Measurements from ENCODE around the gene ZMAT5.

Gene ZMAT5

DNA sequence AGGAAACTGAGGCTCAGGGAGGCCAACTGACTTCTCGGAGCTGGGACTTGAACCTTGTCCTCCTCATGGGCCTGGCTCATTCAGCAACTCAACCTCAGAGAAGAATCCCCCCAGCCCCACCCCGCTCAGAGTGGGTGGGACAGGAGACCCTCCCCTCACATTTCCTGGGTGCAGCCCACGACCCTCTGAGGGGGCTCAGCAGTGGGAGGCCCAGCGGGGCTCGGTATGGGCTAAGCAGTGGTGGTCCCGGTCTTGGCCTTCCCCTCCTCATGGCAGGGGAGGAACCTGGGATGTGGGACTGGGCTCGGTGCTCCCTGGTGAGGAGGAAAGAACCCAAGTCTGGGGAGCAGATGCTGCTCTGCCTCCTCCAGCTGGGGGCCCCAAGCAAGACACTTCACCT, 61.2 kb downstream of the ZMAT5 start:
- TF ChIP-seq GATA2 (IDR thresholded peaks at IDR 0.05; ENCODE audit: low read depth, low read length): no peak
- TF ChIP-seq GATA3 (IDR thresholded peaks at IDR 0.05; ENCODE audit: low read depth, low read length): no peak

DNA sequence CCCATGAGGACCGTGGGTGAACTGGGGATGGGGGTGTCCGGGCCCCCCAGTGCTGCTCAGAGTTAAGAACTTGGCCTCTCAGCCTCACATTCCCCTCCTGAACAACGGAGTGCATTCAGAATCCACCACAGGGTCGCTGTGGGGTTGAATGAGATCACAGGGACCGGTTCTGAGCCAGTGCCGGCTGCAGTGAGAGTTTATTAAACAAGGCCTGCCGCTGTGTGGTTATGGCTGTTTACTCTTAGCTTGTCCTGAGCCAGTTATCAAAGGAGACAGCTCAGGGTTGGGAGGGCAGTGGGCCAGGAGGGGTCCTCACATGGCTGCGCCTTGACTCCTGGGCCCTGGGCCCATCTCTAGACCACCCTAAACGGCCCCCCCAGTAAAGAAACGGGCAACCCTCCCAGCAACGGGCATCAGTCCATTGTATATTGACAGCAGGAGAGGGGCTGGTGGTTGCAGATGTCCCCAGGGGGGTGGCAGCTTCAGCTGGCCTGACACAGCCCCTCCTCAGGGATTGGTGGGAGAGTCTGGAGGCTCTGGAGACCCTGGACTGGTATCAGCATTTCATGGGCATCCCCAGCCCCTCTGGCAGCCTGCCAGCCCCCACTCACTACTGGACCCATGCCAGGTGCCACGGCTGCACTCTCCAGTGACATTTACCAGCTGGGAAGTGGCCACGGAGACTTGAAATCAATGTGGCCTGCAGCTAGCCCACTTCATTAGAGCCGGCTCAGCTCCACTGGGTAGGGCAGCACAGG, 62.1 kb downstream of the ZMAT5 start:
- TF ChIP-seq GATA3 (IDR thresholded peaks at IDR 0.05; ENCODE audit: low read depth, low read length) (no peak), GATA2 (IDR thresholded peaks at IDR 0.05; ENCODE audit: low read depth, low read length) (peak; percentile 37; the same call in 1 of the 2 replicates)

DNA sequence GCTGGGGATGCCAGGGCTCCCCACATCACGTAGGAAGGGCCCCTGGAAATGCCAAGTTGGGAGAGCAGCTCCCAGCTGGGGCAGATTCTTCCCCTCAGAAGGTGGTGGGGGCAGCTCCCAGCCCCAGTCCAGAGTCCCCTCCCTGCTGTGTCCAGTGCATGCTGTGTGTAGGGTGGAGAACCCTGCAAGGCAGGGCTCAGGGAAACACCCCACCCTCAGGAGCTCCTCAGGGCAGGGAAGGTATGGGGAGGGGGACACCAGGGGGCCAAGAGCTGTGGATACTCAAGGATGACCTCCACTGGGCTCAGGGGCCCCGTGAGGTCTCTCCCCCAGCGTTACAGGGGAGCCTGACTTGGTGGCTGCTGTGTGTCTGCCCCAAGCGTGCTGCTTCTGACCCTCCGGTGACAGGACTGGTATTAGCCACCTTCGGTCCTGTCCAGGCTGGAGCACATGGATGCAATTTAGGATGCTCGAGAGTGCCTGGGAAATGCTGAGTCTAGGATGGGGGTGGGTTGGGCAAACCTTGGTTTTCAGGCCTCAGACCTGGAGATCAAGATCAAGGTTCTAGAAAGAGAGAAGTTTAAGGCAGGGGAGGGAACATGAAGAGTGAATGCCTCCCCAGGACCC, 63.1 kb downstream of the ZMAT5 start:
- no peak for TF ChIP-seq GATA2 (IDR thresholded peaks at IDR 0.05; ENCODE audit: low read depth, low read length)
- no peak for TF ChIP-seq GATA3 (IDR thresholded peaks at IDR 0.05; ENCODE audit: low read depth, low read length)

DNA sequence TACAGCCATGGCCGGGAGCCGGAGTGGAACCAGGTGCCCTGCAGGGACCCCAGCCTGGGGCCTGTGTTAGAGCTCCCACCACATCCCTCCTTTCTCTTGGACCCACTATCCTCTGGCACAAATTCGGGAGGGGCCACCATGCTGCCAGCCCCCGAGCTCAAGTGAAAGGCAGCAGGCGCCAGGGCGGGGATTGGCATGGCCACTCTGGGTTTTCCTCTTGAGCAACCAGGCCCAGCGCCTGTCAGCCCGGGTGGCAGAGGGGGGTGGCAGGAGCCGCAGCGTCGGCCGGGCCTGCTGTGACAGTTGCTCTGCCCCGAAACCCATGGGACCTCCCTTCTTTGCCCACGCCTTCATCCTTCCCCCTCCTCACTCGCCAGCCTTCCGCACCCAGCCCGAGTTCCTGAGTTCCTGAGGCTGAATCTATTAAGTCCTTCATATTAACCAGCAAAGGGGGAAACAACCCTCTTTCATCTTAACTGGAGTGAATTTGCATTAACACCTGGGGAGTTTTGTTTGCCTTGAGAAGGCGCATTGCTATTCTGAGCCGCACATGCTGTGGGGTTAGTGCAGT, 63.8 kb downstream of the ZMAT5 start:
- TF ChIP-seq GATA3 (IDR thresholded peaks at IDR 0.05; ENCODE audit: low read depth, low read length): no peak
- no peak for TF ChIP-seq GATA2 (IDR thresholded peaks at IDR 0.05; ENCODE audit: low read depth, low read length)

DNA sequence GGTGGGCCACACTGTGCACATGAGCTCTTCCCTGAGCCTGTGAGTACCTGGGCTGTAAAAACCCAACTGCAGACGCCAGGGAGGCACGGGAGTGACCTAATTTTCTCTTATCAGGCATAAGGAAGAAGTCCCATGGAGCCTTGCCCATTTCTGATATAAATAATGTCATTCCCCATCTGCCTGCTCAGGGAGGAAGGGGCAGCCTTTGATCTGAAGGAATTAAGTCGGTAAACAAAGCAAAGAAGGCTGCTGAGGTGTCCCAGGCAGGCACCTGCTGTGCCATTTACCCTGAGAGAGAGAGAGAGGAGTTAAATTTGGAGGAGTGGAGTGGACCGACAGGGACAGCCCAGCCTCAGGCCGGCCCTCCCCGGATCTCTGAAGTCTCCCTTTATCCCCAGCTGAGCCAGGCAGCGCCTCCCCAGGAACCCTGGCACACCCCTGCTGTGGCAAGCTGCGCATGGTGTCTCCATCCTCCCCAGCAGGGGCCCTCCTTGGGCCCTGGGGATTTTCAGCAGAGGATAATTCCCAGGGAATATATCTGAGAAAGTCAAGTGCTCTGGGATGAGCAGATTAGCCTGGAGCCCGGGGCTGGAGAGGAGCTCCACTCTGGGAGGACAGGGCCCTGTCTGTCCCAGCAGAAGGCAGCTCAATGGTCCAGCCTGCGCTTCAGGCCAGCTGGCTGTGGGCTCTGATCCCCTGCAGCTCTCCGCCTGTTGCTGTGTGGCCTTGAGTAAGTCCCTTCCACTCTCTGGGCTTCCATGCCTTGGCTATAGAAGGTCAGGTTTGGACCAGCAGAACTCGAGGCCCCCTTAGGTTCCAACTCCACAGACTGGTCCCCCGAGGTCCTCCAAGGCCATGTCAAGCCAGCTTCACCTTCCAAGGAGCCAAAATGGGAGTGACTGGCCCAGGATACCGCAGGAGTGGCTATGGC, 64.5 kb downstream of the ZMAT5 start:
- no peak for TF ChIP-seq GATA2 (IDR thresholded peaks at IDR 0.05; ENCODE audit: low read depth, low read length)
- no peak for TF ChIP-seq GATA3 (IDR thresholded peaks at IDR 0.05; ENCODE audit: low read depth, low read length)

DNA sequence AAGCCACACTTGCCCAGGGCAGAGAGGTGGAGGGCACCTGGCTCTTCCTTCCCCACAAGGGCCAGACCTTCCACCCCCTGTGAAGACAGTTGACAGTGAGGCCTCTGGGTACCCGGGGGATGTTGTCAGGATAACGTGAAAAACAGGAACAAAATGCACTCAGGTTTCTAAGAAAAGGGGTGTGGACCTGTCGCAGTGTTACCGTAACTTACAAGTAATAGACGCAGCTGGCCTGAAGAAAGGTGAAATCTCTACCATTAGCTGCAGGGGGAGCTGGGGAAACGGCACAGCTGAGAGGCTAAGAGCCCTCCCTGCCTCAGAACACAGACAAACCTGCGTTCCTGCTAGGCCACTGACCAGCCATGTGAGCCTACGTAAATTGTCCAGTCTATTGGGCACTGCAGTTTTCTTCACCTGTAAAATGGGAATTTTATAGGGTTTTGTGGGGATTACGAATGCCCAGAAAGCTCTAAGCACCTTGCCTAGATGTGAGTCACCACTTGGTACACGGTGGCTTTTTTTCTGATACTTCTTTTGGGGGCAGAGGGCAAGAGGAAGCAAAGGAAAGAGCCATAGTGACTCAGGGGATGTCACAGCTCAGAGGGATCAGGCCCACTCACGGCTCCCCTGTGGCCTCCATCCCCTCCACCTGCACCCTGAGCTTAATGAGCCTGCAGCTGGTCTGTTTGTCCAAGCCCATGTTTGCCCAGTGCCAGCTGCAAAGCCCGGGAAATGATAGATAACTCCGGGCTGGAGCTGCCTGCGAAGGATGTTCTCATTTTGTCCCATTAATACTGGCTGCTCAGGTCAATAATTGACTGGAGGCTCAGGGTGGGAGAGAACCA, 65.4 kb downstream of the ZMAT5 start:
- TF ChIP-seq GATA2 (IDR thresholded peaks at IDR 0.05; ENCODE audit: low read depth, low read length) (0 out of 2 replicates have a peak, but pooled peaks have one; percentile 8), GATA3 (IDR thresholded peaks at IDR 0.05; ENCODE audit: low read depth, low read length) (no peak)

DNA sequence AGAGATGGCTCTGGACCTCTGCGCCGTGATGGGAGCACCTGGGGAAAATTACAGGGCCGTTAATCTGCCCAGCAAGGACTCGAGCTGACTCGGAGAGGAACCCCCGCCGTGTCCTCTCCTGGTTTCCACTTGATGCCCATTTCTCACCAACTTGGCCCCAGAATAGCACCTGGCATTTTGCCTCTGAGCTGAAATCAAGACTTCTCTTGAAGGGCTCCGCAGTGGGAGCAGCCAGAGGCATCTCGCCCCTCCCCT, 66.0 kb downstream of the ZMAT5 start:
- TF ChIP-seq GATA3 (IDR thresholded peaks at IDR 0.05; ENCODE audit: low read depth, low read length) (no peak), GATA2 (IDR thresholded peaks at IDR 0.05; ENCODE audit: low read depth, low read length) (no peak)

DNA sequence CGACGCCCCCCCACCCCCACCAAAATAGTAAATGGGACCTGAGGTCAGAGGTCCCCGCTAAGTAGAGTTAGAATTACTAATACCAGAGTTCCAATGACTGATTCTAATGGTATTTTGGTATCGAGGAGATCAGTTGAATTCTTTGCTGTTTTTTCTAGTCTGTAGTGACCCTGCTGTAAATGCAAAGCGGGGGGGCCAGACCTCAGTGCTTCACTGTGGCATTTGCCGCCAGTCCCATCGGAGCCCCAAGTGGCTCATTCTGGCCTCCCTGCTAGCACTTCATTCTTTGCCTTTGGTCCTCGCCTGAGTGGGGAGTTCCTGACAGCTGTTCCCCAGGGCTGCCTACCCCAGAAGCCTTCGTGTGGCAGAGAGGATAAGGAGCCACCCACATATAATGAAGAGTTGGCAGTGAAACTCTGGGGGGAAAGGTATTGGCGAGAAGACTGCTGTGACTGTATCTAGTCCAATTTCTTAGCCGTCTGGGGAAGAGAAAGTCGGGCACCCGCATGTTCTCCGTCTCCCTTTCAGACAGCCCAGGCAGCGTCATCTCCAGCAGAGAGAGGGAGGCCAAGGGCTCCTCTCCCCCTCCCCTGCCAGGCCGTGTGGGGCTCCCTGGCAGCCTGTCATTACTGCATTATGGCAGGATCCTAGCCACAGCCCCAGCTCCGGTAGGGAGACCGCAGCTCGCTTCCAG, 66.5 kb downstream of the ZMAT5 start:
- TF ChIP-seq GATA2 (IDR thresholded peaks at IDR 0.05; ENCODE audit: low read depth, low read length) (no peak), GATA3 (IDR thresholded peaks at IDR 0.05; ENCODE audit: low read depth, low read length) (no peak)

DNA sequence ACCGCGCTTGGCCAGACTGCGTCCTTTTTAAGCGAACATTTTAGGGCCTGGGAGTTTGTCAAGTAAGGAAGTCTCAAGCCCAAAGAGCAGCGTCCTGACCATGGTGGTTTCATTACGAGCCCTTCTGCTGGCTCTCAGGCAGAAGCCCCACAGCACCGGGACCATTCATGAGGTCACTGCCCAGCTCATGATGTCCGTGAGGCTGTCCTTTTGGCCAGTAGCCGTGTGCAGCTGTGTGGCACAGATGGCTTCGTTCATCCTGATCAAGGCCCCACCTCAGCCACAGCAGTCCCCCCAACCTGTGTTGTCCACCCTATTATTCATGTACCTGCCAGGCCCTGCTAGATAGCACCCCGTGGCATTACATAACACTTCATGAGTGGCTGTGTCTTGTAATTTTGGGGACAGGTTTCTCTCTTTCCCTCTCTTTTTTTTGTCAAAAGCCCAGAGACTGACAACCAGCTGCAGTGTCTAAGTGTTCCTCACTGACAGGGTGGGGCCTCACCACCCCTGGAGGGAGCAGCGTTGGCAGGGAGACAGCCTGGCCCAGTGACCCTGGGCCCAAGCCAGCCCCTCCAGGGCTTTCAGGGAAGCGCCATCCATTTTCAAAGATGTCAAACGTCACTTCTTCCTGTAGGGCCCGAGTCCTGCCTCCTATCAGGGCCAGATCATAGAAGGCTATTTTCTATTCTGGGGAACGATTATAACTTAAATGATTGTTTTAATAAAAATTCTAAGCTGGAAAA, 68.8 kb downstream of the ZMAT5 start:
- TF ChIP-seq GATA2 (IDR thresholded peaks at IDR 0.05; ENCODE audit: low read depth, low read length): no peak
- TF ChIP-seq GATA3 (IDR thresholded peaks at IDR 0.05; ENCODE audit: low read depth, low read length): no peak

DNA sequence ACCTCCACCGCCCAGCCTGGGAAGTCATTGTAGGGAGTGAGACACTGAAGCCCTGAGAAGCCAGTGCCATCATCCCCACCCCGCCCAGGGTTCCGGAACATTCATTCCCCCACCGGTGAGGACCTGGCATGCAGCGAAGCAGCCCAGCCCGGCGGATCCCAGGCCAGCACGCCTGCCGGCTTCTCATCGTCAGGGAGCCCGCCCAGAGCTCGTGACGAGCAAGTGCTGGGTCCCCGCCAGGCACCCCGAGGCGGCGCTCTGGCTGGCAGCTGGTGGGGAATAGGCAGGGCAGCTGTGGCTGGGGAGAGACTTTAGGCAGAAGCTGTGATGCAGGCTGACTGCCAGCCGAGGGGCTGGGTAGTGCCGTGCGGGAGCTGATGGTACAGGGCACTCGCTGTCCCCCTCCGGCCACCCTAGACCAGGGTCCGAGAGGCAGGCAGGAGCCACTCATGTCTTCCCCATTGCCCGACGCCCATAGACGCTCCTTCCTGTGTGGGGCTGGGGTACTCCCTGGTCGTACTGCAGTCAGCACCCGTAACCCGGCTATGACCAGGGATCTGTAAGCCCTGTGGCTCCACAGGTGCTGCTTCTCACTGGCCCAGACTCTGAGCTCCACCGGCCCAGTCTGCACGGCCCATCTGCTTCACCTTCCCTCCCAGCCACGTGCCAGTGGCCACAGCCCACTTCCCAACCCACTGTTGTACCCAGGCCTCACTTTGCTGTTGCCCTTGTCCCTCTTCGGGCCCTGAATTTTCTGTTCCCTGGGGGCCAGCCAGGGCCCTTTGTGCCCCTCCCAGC, 71.5 kb downstream of the ZMAT5 start:
- no peak for TF ChIP-seq GATA3 (IDR thresholded peaks at IDR 0.05; ENCODE audit: low read depth, low read length)
- no peak for TF ChIP-seq GATA2 (IDR thresholded peaks at IDR 0.05; ENCODE audit: low read depth, low read length)

DNA sequence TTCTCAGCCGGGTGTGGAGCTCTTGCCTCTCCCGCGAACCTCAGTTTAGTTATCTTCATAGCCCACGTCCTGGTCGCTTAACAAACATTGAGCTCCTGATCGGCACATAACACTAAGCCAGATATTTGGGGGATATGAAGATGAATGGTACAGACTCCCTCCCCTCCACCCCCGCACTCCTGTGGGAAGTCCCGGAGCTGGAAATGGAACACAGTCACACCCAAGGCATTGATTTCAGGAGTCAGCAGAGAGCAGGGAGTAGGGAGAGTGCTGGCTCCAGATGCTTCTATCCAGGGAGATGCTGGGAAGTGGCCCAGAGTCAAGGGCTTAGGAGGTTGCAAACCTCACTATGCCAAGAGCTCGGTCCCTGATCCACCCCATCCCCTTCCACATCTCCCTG, 73.1 kb downstream of the ZMAT5 start:
- no peak for TF ChIP-seq GATA3 (IDR thresholded peaks at IDR 0.05; ENCODE audit: low read depth, low read length)
- TF ChIP-seq GATA2 (IDR thresholded peaks at IDR 0.05; ENCODE audit: low read depth, low read length): no peak
